DMS79 treated with DMSO at 0.1 percent for 48 hours (cell line): ENCODE measurements around the gene IRS2.
"Not testable (repeated sequence)": the region's sequence is repeated elsewhere in the genome, so short reads cannot be mapped to it uniquely, and the experiment has no call there.

ENCODE experiments used
- DNase-seq: peaks from one replicate; lab custom pipeline; 2025; lab: John Stamatoyannopoulos, UW

Gene IRS2

GRCh38 chr13:109732470-109733170, 53.8 kb downstream of the IRS2 start:
- DNase-seq: not testable (repeated sequence)

GRCh38 chr13:109730812-109731335, 55.5 kb downstream of the IRS2 start:
- no peak for DNase-seq

- no peak for DNase-seq
Observed at GRCh38 chr13:109728791-109729731, 57.3 kb downstream of the IRS2 start.

GRCh38 chr13:109728061-109728460, 58.3 kb downstream of the IRS2 start:
- DNase-seq: no peak

- no peak for DNase-seq
Observed at GRCh38 chr13:109727251-109727650, 59.1 kb downstream of the IRS2 start.

GRCh38 chr13:109725995-109726637, 60.3 kb downstream of the IRS2 start:
- DNase-seq: no peak

- no peak for DNase-seq
Observed at GRCh38 chr13:109725297-109725696, 61.1 kb downstream of the IRS2 start.

- DNase-seq: no peak
Observed at GRCh38 chr13:109724603-109725002, 61.8 kb downstream of the IRS2 start.

GRCh38 chr13:109723046-109723445, 63.3 kb downstream of the IRS2 start:
- DNase-seq: no peak

- no peak for DNase-seq
Observed at GRCh38 chr13:109722068-109722467, 64.3 kb downstream of the IRS2 start.

- peak; percentile 19 for DNase-seq
Observed at GRCh38 chr13:109720758-109721184, 65.6 kb downstream of the IRS2 start.

GRCh38 chr13:109719962-109720646, 66.3 kb downstream of the IRS2 start:
- no peak for DNase-seq

- no peak for DNase-seq
Observed at GRCh38 chr13:109718726-109719125, 67.7 kb downstream of the IRS2 start.

GRCh38 chr13:109717686-109718085, 68.7 kb downstream of the IRS2 start:
- no peak for DNase-seq

- no peak for DNase-seq
Observed at GRCh38 chr13:109715902-109716301, 70.5 kb downstream of the IRS2 start.

- DNase-seq: no peak
Observed at GRCh38 chr13:109713681-109714080, 72.7 kb downstream of the IRS2 start.

GRCh38 chr13:109712124-109712722, 74.2 kb downstream of the IRS2 start:
- no peak for DNase-seq

- DNase-seq: no peak
Observed at GRCh38 chr13:109707742-109708617, 78.4 kb downstream of the IRS2 start.

- peak; percentile 99 for DNase-seq
Observed at GRCh38 chr13:109707044-109707741, 79.2 kb downstream of the IRS2 start.
